Measurements from ENCODE around the gene KLHL42. TPM values are rescaled to one million over a fixed set of nuclear protein-coding genes. Genes with fewer than 3 reads are reported as not detected.

Gene KLHL42
- total and polyA plus RNA-seq, 7 donors: 0.94 to 4.6 (median 2.8) TPM

GRCh38 chr12:27756670-27757195 is 23.3 kb upstream of the KLHL42 start:
- TF ChIP-seq, protein P1, sequence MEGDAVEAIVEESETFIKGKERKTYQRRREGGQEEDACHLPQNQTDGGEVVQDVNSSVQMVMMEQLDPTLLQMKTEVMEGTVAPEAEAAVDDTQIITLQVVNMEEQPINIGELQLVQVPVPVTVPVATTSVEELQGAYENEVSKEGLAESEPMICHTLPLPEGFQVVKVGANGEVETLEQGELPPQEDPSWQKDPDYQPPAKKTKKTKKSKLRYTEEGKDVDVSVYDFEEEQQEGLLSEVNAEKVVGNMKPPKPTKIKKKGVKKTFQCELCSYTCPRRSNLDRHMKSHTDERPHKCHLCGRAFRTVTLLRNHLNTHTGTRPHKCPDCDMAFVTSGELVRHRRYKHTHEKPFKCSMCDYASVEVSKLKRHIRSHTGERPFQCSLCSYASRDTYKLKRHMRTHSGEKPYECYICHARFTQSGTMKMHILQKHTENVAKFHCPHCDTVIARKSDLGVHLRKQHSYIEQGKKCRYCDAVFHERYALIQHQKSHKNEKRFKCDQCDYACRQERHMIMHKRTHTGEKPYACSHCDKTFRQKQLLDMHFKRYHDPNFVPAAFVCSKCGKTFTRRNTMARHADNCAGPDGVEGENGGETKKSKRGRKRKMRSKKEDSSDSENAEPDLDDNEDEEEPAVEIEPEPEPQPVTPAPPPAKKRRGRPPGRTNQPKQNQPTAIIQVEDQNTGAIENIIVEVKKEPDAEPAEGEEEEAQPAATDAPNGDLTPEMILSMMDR (IDR thresholded peaks at IDR 0.05): no peak
- DNase-seq (no peak), ATAC-seq (no peak)
- H3K4me3 ChIP-seq: no peak overlapping the region
- peaks cover 3 to 30% of the 10 kb centered on the region in 2 donors for H3K36me3 ChIP-seq (ENCODE audit: insufficient read depth in 1 of 2, low read depth in 1 of 2)
- H3K4me1 ChIP-seq: no peaks in the 10 kb centered on the region
- no peaks in the 10 kb centered on the region for H3K9me3 ChIP-seq
- H3K27ac ChIP-seq: no peak overlapping the region
- intact Hi-C loops (cut with DNase I): no loop called here
- H3K27me3 ChIP-seq (ENCODE audit: insufficient read depth in 3 of 3, low read length in 2 of 3): no peaks in the 10 kb centered on the region
- WGBS, 3 donors: 93 to 94% (median 93%) methylated on average over 7 of the region's 7 CpGs

DNA sequence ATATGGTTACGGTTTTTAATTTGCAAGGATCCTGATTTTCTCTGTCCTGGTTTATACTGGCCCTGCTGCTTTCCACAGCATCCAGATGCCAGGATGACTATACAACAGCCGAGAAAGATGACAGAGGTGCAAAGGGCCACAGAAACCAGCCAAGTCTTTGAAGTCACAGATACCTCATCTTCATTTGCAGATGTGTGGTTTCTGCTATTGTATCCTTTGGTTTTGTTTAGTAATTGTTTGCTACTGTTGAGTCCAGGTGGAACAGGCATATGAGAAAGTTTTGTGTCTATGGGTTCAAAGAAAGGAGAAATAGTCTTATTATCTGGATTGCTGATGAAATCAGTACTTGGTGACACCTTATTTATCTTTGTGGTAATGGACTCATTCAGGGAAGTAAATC is 17.3 kb upstream of the KLHL42 start:
- Histone ChIP-seq H3K4me1 (no peaks in the 10 kb centered on the region), H3K36me3 (ENCODE audit: insufficient read depth in 1 of 2, low read depth in 1 of 2) (peaks cover 0 to 24% of the 10 kb centered on the region in 2 donors), H3K27me3 (ENCODE audit: insufficient read depth in 3 of 3, low read length in 2 of 3) (no peaks in the 10 kb centered on the region), H3K27ac (no peak overlapping the region), H3K4me3 (no peak overlapping the region), H3K9me3 (no peaks in the 10 kb centered on the region)
- DNase-seq (no peak), ATAC-seq (no peak)
- 84 to 99% (median 91%) methylated on average over 2 of the region's 2 CpGs for WGBS, 3 donors
- TF ChIP-seq, protein P1 (IDR thresholded peaks at IDR 0.05): no peak
- intact Hi-C loops (cut with DNase I): no loop called here

- Histone ChIP-seq H3K4me3 (no peak overlapping the region), H3K4me1 (no peaks in the 10 kb centered on the region), H3K27me3 (ENCODE audit: insufficient read depth in 3 of 3, low read length in 2 of 3) (no peaks in the 10 kb centered on the region), H3K9me3 (no peaks in the 10 kb centered on the region), H3K36me3 (ENCODE audit: insufficient read depth in 1 of 2, low read depth in 1 of 2) (peaks cover 0 to 24% of the 10 kb centered on the region in 2 donors), H3K27ac (no peak overlapping the region)
- intact Hi-C loops (cut with DNase I): no loop called here
- DNase-seq (no peak), ATAC-seq (no peak)
- TF ChIP-seq, protein P1 (IDR thresholded peaks at IDR 0.05): no peak
- WGBS, 3 donors: 89 to 94% (median 93%) methylated on average over 3 of the region's 3 CpGs
Observed at GRCh38 chr12:27766587-27766986, 13.4 kb upstream of the KLHL42 start.

DNA sequence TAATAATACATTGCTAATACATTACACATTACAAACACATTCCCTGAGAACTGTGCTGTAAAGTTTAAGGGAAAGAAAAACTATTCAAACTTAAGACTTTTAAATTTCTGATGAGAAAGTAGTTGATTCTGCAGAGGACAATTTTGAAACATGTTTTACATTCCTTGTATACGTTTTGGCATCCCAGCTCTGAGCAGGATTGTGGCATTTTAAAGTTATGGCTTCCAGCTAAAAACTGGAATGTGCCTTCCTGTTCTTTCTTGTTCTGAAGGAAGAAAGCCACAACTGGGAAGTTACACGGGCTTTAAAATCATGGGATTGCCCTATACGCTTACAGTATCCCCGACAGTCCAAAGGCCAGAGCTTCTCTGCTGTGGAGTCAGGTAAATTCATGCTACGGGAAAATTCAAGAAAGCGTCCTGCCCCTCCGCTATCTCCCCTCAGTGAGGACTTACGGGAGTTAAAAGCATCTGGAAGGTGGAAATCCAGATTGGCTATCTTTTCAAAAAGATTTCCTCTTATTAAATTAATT is 10.8 kb upstream of the KLHL42 start:
- TF ChIP-seq, protein P1 (IDR thresholded peaks at IDR 0.05): no peak
- Histone ChIP-seq H3K36me3 (ENCODE audit: insufficient read depth in 1 of 2, low read depth in 1 of 2) (peaks cover 0 to 10% of the 10 kb centered on the region in 2 donors), H3K4me1 (no peaks in the 10 kb centered on the region), H3K9me3 (no peaks in the 10 kb centered on the region), H3K27me3 (ENCODE audit: insufficient read depth in 3 of 3, low read length in 2 of 3) (no peaks in the 10 kb centered on the region), H3K4me3 (no peak overlapping the region), H3K27ac (no peak overlapping the region)
- intact Hi-C loops (cut with DNase I): no loop called here
- DNase-seq (no peak), ATAC-seq (no peak)
- WGBS, 3 donors: 78 to 83% (median 83%) methylated on average over 8 of the region's 8 CpGs

All from psoas muscle (tissue), 8 donors.